GM12872 (cell line): Measurements from ENCODE around the gene TSPAN3.

Source experiments
- TF ChIP-seq, protein P1 (sequence below): IDR thresholded peaks from 3 replicates; pipeline ENCODE4 v1.5.1; 2011; ENCODE audit warnings: low read depth, mild to moderate bottlenecking, low read length, moderate library complexity; ENCODE audit not compliant: insufficient read depth

Gene TSPAN3

DNA sequence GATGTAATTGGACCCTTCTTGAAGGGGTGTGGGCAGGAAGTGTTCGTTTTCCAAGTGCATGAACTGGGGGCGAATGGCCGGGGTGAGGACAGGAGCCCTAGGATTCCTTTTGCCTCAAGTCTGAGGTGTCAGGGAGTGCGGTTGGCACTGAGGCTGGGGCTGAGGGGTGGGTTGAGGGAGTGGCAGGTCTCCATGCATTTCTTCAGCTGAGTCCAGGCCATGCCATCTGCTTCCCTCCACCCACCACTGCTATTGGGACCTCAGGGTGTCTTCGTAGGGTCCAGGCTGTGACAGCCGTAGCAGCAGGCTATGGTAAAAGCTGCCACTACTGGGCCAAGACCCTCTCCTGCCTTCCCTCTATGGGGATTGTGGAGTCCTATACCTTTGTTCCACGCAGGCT, 25.6 kb upstream of the TSPAN3 start:
- TF ChIP-seq, protein P1, sequence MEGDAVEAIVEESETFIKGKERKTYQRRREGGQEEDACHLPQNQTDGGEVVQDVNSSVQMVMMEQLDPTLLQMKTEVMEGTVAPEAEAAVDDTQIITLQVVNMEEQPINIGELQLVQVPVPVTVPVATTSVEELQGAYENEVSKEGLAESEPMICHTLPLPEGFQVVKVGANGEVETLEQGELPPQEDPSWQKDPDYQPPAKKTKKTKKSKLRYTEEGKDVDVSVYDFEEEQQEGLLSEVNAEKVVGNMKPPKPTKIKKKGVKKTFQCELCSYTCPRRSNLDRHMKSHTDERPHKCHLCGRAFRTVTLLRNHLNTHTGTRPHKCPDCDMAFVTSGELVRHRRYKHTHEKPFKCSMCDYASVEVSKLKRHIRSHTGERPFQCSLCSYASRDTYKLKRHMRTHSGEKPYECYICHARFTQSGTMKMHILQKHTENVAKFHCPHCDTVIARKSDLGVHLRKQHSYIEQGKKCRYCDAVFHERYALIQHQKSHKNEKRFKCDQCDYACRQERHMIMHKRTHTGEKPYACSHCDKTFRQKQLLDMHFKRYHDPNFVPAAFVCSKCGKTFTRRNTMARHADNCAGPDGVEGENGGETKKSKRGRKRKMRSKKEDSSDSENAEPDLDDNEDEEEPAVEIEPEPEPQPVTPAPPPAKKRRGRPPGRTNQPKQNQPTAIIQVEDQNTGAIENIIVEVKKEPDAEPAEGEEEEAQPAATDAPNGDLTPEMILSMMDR, result no peak

DNA sequence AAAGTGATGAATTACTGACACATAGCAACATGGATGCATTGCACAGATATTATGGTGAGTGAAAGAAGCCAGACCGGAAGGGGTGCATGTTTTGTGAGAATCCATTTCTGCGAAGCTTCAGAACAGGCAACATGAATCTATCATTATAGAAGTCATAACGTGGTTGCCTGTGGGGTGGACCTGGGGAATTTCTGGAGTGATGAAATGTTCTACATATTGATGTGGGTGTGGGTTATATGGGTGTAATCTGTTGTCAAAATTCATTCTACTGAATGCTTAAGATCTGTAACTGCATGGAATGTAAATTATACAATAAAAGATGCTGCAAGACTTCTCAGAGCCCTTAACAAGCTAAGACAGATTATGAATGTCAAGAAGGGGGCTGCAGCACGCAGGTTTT, 25.2 kb upstream of the TSPAN3 start:
- TF ChIP-seq, protein P1, result no peak

DNA sequence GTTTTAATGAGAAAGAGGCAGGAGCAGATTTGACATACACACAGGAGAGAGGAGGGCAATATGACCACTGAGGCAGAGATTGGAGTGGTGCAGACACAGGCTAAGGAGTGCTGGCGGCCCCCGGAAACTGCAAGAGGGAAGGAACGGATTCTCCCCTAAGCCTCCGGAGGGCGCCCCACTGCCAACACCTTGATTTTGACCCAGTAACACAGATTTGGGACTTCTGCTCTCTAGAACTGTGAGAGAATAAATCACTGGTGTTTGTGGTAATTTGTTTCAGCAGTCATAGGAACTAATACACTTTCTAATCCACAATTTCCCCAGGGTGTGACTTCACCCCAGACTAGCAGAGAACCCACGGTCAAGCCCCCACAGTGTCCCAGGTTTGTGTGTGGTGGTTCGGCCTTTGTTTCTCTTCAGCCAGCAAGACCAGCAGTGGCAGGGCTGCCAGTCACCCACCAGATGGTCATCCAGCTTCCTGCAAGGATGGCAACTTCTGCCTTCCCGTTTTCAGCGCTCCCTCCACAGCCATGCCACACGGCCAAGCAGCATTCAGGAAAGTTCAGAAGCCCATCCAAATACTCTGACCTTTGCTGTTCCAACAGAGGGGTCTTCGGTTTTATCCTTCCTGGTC, 23.6 kb upstream of the TSPAN3 start:
- TF ChIP-seq, protein P1, result peak; percentile 46; the same call in 2 of the 3 replicates

DNA sequence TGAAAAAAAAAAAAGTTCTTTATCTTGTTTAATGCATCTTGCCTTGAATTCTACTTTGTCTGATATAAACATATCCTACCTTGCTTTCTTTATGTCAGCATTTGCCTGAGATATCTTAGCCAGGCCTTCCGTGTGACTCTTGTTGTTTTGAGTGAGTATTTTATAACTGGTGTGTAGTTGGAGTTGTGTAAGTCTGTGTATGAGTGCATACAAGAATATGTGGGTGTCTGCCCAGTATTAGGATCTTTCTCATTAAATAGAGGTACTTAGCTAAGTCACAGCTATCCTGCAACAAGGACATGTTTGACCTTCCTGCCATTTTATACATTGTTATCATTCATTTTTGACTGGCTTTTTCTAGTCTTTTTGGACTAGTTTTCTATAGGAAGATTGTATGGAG, 22.5 kb upstream of the TSPAN3 start:
- TF ChIP-seq, protein P1, result no peak

DNA sequence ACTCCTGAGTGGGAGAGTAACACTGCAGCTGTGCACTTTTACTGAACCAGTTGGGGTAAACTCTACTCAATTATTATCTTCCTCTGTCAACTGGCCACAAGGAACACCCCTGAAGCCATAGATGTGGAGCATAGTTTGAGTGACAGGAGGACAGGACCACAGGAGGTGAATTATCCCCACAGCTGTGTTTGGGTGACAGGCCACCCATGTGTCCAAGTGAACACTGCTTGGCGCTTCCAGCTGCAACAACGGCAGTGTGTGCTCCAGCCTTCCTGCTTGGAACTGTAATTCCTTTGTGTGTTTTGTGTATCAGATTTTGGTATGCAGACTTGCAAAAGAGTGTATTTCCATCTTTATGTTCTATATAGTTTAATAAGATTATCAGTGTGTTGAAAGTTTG, 20.2 kb upstream of the TSPAN3 start:
- TF ChIP-seq, protein P1, result no peak

DNA sequence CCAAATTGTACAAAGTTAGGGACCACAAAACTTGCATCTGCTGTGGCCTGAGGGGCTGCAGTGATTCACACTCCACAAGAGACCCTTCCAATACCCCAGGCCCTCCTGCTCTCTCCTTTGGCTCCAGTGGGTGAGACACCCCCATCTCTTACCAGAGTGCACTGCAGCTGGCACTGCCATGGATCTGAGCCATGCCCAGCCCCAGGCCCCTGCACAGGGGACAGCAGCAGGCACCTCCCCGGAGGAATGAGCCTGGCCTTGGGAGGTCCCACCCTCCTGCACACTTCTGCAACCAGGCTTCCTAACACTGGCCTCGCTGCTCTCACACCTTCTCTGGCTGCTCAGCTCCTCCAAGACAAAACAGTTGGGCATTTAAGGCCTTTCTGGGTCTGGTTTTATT, 16.3 kb upstream of the TSPAN3 start:
- TF ChIP-seq, protein P1, result no peak

DNA sequence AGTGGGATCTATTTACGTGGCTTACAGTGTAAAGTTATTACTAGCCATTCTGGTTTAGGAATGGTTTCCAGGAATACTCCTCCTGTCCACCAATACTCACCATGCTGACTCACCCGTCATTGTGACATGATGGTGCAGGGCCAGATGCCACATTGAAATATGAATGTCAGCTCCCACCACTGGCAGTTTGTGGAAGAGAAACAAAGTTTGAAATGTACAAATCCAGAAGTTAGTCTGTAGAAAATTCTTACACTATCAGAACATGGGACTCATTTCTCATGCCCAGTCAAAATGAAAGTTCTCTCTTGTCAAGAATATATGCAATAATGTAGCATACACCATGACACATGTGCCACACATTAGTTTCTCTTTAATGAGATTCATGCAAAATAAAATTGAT, 14.4 kb upstream of the TSPAN3 start:
- TF ChIP-seq, protein P1, result no peak
